Cardiac fibroblast (primary cell): Measurements from ENCODE around the gene PTH.

ENCODE experiments used
- DNase-seq, 2 donors: peaks; one replicate each; pipeline versions ENCODE4 v3.0.0 to v3.0.0-alpha.2; 2010; ENCODE audit warnings: low read depth in 2 of 2
- H3K4me3 ChIP-seq, 2 donors: replicated peaks in 1 of 2; 1 replicate in 1 of 2; 2 replicates in 1 of 2; pipeline ENCODE4 v1.5.1; 2011; ENCODE audit warnings: low read depth in 2 of 2, low read length in 2 of 2, mild to moderate bottlenecking in 2 of 2, moderate library complexity in 1 of 2
- CTCF ChIP-seq: IDR thresholded peaks from one replicate; pipeline ENCODE4 v1.5.1; 2011; ENCODE audit warnings: low read depth, mild to moderate bottlenecking, low read length, inconsistent platforms

Gene PTH

GRCh38 chr11:13494051-13494450 lies 1.7 kb downstream of the PTH start:
- DNase-seq: no peak
- no peak overlapping the region for H3K4me3 ChIP-seq
- no peak for TF ChIP-seq CTCF

GRCh38 chr11:13487661-13488030 lies 8.2 kb downstream of the PTH start:
- TF ChIP-seq CTCF: peak; percentile 35
- H3K4me3 ChIP-seq: no peak overlapping the region
- peak; percentile 8 to 27 for DNase-seq

DNA sequence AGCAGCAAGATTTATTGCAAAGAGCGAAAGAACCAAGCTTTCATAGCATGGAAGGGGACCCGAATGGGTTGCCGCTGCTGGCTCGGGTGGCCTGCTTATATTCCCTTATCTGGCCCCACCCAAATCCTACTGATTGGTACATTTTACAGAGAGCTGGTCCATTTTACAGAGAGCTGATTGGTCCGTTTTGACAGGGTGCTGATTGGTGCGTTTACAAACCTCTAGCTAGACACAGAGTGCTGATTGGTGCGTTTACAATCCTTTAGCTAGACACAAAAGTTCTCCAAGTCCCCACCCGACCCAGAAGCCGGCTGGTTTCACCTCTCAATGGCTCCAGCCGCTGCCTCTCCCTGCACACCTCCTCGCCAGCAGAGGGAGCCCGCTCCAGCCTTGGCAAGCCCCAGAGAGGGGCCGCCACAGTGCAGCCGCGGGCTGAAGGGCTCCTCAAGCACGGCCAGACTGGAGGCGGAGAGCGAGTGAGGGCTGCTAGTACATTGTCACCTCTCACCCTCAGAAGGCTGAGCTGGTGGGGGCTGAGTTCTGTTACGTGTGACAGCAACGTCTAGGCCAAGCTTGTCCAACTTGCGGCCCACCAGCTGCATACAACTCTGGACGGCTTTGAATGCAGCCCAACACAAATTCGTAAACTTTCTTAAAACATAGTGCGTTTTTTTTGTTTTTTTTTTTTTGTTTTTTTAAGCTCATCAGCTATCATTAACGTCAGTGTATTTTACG lies 8.7 kb downstream of the PTH start:
- H3K4me3 ChIP-seq: no peak overlapping the region
- peak; percentile 29 to 35 for DNase-seq

DNA sequence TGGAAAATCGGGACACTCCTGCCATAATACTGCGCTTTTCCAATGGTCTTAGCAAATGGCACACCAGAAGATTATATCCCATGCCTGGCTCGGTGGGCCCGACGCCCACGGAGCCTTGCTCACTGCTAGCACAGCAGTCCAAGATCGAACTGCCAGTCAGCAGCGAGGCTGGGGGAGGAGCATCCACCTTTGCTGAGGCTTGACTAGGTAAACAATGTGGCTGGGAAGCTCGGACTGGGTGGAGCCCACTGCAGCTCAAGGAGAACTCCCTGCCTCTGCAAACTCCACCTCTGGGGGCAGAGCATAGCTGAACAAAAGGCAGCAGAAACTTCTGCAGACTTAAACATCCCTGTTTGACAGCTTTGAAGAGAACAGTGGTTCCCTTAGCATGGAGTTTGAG lies 15.6 kb downstream of the PTH start:
- TF ChIP-seq CTCF: no peak
- DNase-seq: no peak
- no peak overlapping the region for H3K4me3 ChIP-seq

More for the DNA sequence above, 8.7 kb downstream of the PTH start:
- TF ChIP-seq CTCF: peak; percentile 42

DNA sequence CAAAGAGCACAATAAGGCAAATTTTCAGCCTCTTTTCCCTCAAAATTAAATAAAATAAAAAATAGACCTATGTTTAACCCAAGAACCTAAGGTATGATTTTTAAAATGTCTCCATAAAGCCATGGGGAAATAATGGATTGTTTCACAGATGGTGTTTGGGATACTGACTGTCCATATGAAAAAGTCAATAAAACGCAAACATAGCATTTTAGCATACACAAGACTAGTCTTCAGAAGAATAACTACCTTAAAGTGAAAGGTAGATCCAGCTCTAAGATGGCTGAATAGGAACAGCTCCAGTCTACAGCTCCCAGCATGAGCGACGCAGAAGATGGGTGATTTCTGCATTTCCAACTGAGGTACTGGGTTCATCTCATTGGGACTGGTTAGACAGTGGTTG lies 16.1 kb downstream of the PTH start:
- no peak for TF ChIP-seq CTCF
- no peak for DNase-seq
- H3K4me3 ChIP-seq: no peak overlapping the region

DNA sequence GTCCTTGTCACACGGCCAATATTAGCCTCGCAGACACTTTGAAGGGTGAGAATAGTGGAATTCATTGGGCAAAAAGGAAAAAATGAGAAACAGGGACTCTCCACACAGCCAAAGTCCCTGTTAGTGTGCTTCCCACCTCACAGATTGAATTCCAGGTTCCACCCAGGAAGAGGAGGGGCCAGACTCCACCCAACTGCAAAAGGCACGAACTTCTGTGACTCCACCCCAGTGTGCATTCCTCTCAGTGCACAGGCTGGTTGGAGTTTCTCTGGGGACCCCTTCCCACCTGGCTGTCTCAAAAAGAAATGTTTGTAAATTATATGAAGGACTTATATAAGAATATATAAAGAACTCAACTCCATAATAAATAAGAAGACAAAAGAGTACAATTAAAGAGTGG lies 20.7 kb downstream of the PTH start:
- H3K4me3 ChIP-seq: no peak overlapping the region
- no peak for DNase-seq
- TF ChIP-seq CTCF: no peak

DNA sequence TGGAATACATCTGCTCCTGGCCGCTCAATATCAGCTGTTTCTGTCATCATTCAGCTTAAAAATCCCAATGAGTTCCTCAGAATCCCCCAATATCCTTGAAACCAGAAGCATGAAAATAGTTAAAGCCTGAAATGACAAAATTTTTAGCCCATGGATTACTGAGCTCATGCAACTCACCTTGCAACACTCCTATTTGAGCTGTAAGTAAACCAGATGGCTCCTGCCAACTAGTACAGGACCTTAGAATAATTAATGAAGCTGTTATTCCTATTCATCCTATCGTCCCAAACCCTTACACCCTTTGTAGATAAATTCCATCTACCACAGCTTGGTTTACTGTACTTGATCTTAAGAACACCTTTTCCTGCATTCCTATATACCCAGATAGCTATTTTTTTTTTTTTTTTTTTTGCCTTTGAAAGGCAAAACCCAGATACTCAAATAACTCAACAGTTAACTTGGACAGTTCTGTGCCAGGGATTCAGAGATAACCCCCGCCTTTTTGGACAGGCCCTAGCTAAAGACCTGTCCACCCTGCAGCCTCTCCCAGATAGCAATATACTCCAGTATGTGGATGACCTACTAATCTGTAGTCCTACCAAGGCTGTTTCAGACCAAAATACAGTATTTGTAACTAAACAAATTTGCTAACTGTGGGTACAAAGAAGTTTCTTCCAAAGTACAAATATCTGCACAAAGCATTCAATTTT lies 22.6 kb downstream of the PTH start:
- H3K4me3 ChIP-seq: no peak overlapping the region
- TF ChIP-seq CTCF: no peak
- DNase-seq: no peak
